K562 (cell line): Measurements from ENCODE around the gene SERPINH1. TPM values are rescaled to one million over a fixed set of nuclear protein-coding genes. Genes with fewer than 3 reads are reported as not detected.
A peak's percentile ranks its signal among the peaks of the same experiment; 100 is the strongest.

Source experiments
- ATAC-seq: fragments of 200-7000 bp; cut with Tn5 transposase; 3 replicates; pipeline ENCODE4 v1.9.1; 2020; ENCODE audit warnings: moderate library complexity
- BruUV-seq: library from RNA; stranded (reverse); fragments of 400-500 nt; replicated peaks from 2 replicates; lab custom pipeline; 2021; lab: Mats Ljungman, UMichigan
- CTCF ChIA-PET: fragments of 300-600 bp; formaldehyde crosslinking; extraction: SDS; loops from one replicate; lab custom pipeline; 2021; ENCODE audit warnings: low intra/inter-chr PET ratio; lab: Yijun Ruan, JAX
- POLR2A ChIA-PET: fragments of 300-600, 350-650 bp; sonication (Branson Sonifier 250); formaldehyde crosslinking; extraction: SDS; loops from one replicate; lab custom pipeline; 2021; ENCODE audit warnings: antibody characterized with exemption, inconsistent platforms; lab: Yijun Ruan, JAX
- DNase-seq, 4 experiments: peaks; one replicate each; pipeline versions ENCODE4 v3.0.0 to v3.0.0-alpha.2; 2011 to 2018; ENCODE audit warnings: low spot score in 3 of 4, mixed read lengths in 3 of 4; ENCODE audit errors: extremely low read depth in 1 of 4
- FAIRE-seq: peaks from 2 replicates; lab custom pipeline; 2011; peaks lifted over from hg19 to GRCh38; lab: Jason Lieb, UNC
- H2AFZ ChIP-seq: 2 replicates; pipeline ENCODE4 v1.6.0; 2011; ENCODE audit warnings: low read depth, low read length, control low read depth, inconsistent platforms
- H3K27ac ChIP-seq: fragments of 200-600 bp; 3 replicates; pipeline ENCODE4 v1.8.0; 2011; ENCODE audit warnings: low read depth, mild to moderate bottlenecking, control low read depth, inconsistent platforms, low read length, moderate library complexity, mixed read lengths; ENCODE audit errors: extremely low read depth
- H3K27me3 ChIP-seq, 2 experiments: fragments of 300-600 bp in 1 of 2; 2 replicates in 1 of 2; 3 replicates in 1 of 2; pipeline versions ENCODE4 v1.6.0 to v1.8.0; 2011; ENCODE audit warnings: inconsistent platforms in 2 of 2, low read length in 2 of 2, mild to moderate bottlenecking in 1 of 2, mixed read lengths in 1 of 2, moderate library complexity in 1 of 2; ENCODE audit not compliant: control insufficient read depth in 2 of 2, insufficient read depth in 2 of 2
- H3K36me3 ChIP-seq: fragments of 300-600 bp; 3 replicates; pipeline ENCODE4 v1.8.0; 2011; ENCODE audit warnings: mild to moderate bottlenecking, low read length, inconsistent platforms; ENCODE audit not compliant: control insufficient read depth, insufficient read depth
- H3K4me1 ChIP-seq, 2 experiments: fragments of 200-600 bp in 1 of 2; replicated peaks in 1 of 2; 2 replicates in 1 of 2; 3 replicates in 1 of 2; pipeline versions ENCODE4 v1.5.1 to v1.8.0; 2011; ENCODE audit warnings: inconsistent platforms in 2 of 2, low read length in 2 of 2, mild to moderate bottlenecking in 1 of 2, mixed read lengths in 1 of 2, moderate library complexity in 1 of 2; ENCODE audit not compliant: control insufficient read depth in 2 of 2, insufficient read depth in 2 of 2
- H3K4me2 ChIP-seq: 2 replicates; pipeline ENCODE4 v1.6.1; 2011; ENCODE audit warnings: low read length, control low read depth, inconsistent platforms, mixed read lengths; ENCODE audit not compliant: insufficient read depth
- H3K4me3 ChIP-seq: fragments of 200-600 bp; sonication (generic), shearing (Covaris generic); 2 replicates; pipeline ENCODE4 v1.5.1; 2016; ENCODE audit warnings: control low read depth, inconsistent platforms
- H3K79me2 ChIP-seq: fragments of 200-600 bp; 3 replicates; pipeline ENCODE4 v1.8.0; 2011; ENCODE audit warnings: low read length, inconsistent platforms; ENCODE audit not compliant: control insufficient read depth, insufficient read depth
- H3K9ac ChIP-seq, 2 experiments: 2 replicates each; pipeline versions ENCODE4 v1.6.0 to v1.6.1; 2011; ENCODE audit warnings: low read depth in 2 of 2, low read length in 2 of 2, control low read depth in 1 of 2, inconsistent platforms in 1 of 2, mild to moderate bottlenecking in 1 of 2, mixed read lengths in 1 of 2; ENCODE audit not compliant: insufficient read depth in 1 of 2
- H3K9me1 ChIP-seq: one replicate; pipeline ENCODE4 v1.6.0; 2011; ENCODE audit warnings: inconsistent platforms, mild to moderate bottlenecking, low read length, moderate library complexity; ENCODE audit not compliant: control insufficient read depth, insufficient read depth
- H3K9me3 ChIP-seq: replicated peaks from 2 replicates; pipeline ENCODE4 v1.5.1; 2011; ENCODE audit warnings: low read depth, low read length, inconsistent platforms; ENCODE audit not compliant: control insufficient read depth, insufficient read depth
- H4K20me1 ChIP-seq: replicated peaks from 2 replicates; pipeline ENCODE4 v1.6.1; 2011; ENCODE audit warnings: low read length, inconsistent platforms, mixed read lengths; ENCODE audit not compliant: control insufficient read depth, insufficient read depth
- ARID1B ChIP-seq: fragments of 450-650 bp; IDR thresholded peaks from 2 replicates; pipeline ENCODE4 v1.6.1; 2016; ENCODE audit warnings: antibody characterized with exemption, mild to moderate bottlenecking, inconsistent platforms
- DNMT1 ChIP-seq: fragments of 450-650 bp; IDR thresholded peaks from 2 replicates; pipeline ENCODE4 v1.6.1; 2016; ENCODE audit warnings: antibody characterized with exemption, mild to moderate bottlenecking
- RBM22 ChIP-seq: fragments of 200-400 bp; formaldehyde crosslinking; IDR thresholded peaks from 2 replicates; pipeline ENCODE4 v1.6.1; 2018; ENCODE audit warnings: low read length, low read depth; ENCODE audit not compliant: poor library complexity, severe bottlenecking
- SMARCA4 ChIP-seq: fragments of 450-650 bp; IDR thresholded peaks from 2 replicates; pipeline ENCODE4 v1.6.1; 2016
- VEZF1 ChIP-seq: fragments of 200-800 bp; sonication (Bioruptor generic); IDR thresholded peaks from 2 replicates; pipeline ENCODE4 v1.6.1; 2017; ENCODE audit warnings: missing genetic modification characterization, missing compliant biosample characterization
- WGBS: fragments of 100-300 bp; shearing (Covaris generic); methylation state at CpG from one replicate; pipeline ENCODE4 v1.1.6; 2016; ENCODE audit warnings: low coverage, mixed read lengths; ENCODE audit not compliant: insufficient coverage; ENCODE audit errors: missing lambda C conversion rate; 5-methylcytosine and 5-hydroxymethylcytosine counted together
- in situ Hi-C: fragments of 300-500 bp; cut with MboI; formaldehyde crosslinking; loops from 4 replicates; pipeline ENCODE4 v1.15.0; 2018; ENCODE audit warnings: inconsistent platforms, mixed read lengths
- intact Hi-C: fragments of 100-400 bp; cut with micrococcal nuclease; formaldehyde crosslinking; loops from 2 replicates; pipeline ENCODE4 v1.14.2; 2022
- polyA plus RNA-seq, 8 experiments: library from polyadenylated mRNA; depleted of rRNA in 4 of 8; stranded (reverse) in 5 of 8; unstranded in 3 of 8; fragments of >200 nt; fragmentation: Nextera tagmentation in 2 of 8; fragmentation: Illumina TruSeq in 1 of 8; extraction: Ambion mirVana in 2 of 8; extraction: Trizol in 1 of 8; gene quantifications; 2 replicates each; pipeline versions ENCODE4 v1.2.1 to v1.2.3, GENCODE V29; 2011 to 2014; ENCODE audit warnings: inconsistent platforms in 1 of 8, missing spikeins in 1 of 8
- total RNA-seq, 7 experiments: library from RNA; depleted of rRNA in 6 of 7; stranded (reverse); fragments of >200 nt in 6 of 7; fragmentation: Illumina TruSeq in 2 of 7; extraction: Trizol in 2 of 7; gene quantifications; 2 replicates each; pipeline versions ENCODE4 v1.2.1 to v1.2.3, GENCODE V29; 2011 to 2021; ENCODE audit warnings: low replicate concordance in 1 of 7

SERPINH1 gene
- total and polyA plus RNA-seq, 9 of the 15 experiments (the other 6 are each of a cell fraction or from before 2014, with no cell fraction given), result 2.8 to 106 (median 67.9) TPM

GRCh38 chr11:75520688-75521087 lies 41.4 kb upstream of the SERPINH1 start:
- WGBS, result 72% methylated on average over 5 of the region's 7 CpGs
- H3K27ac ChIP-seq, result no peak overlapping the region
- H3K4me2 ChIP-seq, result no peak overlapping the region
- DNase-seq (no peak), FAIRE-seq (no peak), ATAC-seq (no peak)
- H3K79me2 ChIP-seq, result peaks cover 7% of the 10 kb centered on the region; the same call in 1 of the 3 replicates
- peak overlapping the region in 1 of 2 experiments; percentile 55; a peak in 1 of 4 replicates for H3K9ac ChIP-seq
- H3K9me1 ChIP-seq, result no peaks in the 10 kb centered on the region
- ChIA-PET POLR2A (interaction anchor here (0.6 to 1.9 kb wide), 7 partner anchors 8 to 120 kb away, joined by 3 to 7 read pairs (median 3); no protein-coding TSS in a partner anchor), CTCF (no interaction called here)
- H3K4me3 ChIP-seq, result no peak overlapping the region
- no peaks in the 10 kb centered on the region for H3K36me3 ChIP-seq
- no TSS peak for BruUV-seq
- H2AFZ ChIP-seq, result no peak overlapping the region
- TF ChIP-seq VEZF1 (CRISPR knock-in tag) (no peak), RBM22 (no peak), ARID1B (no peak), SMARCA4 (no peak), DNMT1 (no peak)
- peaks cover 7% of the 10 kb centered on the region; the same call in 1 of the 2 replicates for H4K20me1 ChIP-seq
- intact Hi-C loops (no loop called here), in situ Hi-C loops (no loop called here)
- H3K9me3 ChIP-seq, result no peaks in the 10 kb centered on the region
- H3K4me1 ChIP-seq, result peaks cover 15 to 48% of the 10 kb centered on the region in 2 experiments
- no peaks in the 10 kb centered on the region for H3K27me3 ChIP-seq
